Peyer's patch (tissue), 4 donors: ENCODE measurements around the gene BBS12.

Source experiments
- POLR2A ChIP-seq, 2 donors: fragments of 450-650 bp; IDR thresholded peaks; one replicate each; pipeline ENCODE4 v1.5.1; 2017; ENCODE audit warnings: antibody characterized with exemption in 2 of 2, mild to moderate bottlenecking in 2 of 2, moderate library complexity in 2 of 2
- TF ChIP-seq, protein P1 (sequence below), 6 experiments: fragments of 450-650 bp in 4 of 6; fragments of 200-600 bp in 2 of 6; sonication (generic) in 1 of 6; IDR thresholded peaks; one replicate each; pipeline ENCODE4 v1.5.1; 2017 to 2019; ENCODE audit warnings: antibody characterized with exemption in 6 of 6, mild to moderate bottlenecking in 3 of 6, moderate library complexity in 1 of 6

- no peak for TF ChIP-seq POLR2A (IDR thresholded peaks at IDR 0.05)
- TF ChIP-seq, protein P1, sequence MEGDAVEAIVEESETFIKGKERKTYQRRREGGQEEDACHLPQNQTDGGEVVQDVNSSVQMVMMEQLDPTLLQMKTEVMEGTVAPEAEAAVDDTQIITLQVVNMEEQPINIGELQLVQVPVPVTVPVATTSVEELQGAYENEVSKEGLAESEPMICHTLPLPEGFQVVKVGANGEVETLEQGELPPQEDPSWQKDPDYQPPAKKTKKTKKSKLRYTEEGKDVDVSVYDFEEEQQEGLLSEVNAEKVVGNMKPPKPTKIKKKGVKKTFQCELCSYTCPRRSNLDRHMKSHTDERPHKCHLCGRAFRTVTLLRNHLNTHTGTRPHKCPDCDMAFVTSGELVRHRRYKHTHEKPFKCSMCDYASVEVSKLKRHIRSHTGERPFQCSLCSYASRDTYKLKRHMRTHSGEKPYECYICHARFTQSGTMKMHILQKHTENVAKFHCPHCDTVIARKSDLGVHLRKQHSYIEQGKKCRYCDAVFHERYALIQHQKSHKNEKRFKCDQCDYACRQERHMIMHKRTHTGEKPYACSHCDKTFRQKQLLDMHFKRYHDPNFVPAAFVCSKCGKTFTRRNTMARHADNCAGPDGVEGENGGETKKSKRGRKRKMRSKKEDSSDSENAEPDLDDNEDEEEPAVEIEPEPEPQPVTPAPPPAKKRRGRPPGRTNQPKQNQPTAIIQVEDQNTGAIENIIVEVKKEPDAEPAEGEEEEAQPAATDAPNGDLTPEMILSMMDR (IDR thresholded peaks at IDR 0.05): no peak
Measured at GRCh38 chr4:122701965-122702364, 30.5 kb upstream of the BBS12 start.
